NCI-H146 (cell line): ENCODE measurements around the gene ZNF365.
"Not testable (repeated sequence)": the region's sequence is repeated elsewhere in the genome, so short reads cannot be mapped to it uniquely, and the experiment has no call there.

Source experiments
- DNase-seq: peaks from one replicate; lab custom pipeline; 2025; lab: John Stamatoyannopoulos, UW

ZNF365 gene

DNA sequence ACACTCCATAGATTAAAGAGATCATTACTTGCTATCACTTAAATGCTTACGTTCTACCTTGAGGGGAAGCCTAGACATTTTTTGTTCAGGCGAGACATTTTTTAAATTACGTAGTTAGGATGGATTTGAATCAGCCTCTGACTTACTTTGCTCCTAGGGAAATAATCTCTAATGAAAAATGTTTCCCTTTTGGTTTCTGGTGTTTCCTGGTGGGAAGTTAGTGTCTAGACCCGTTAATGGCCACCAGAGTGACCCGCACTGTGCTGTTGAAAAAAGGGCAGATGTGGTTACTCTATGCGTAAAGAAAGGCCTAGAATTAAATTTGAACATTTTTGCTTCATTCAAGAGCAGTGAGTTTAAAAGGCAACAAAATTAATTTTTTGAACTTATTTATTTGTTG, 3.8 kb downstream of the ZNF365 start:
- no peak for DNase-seq

DNA sequence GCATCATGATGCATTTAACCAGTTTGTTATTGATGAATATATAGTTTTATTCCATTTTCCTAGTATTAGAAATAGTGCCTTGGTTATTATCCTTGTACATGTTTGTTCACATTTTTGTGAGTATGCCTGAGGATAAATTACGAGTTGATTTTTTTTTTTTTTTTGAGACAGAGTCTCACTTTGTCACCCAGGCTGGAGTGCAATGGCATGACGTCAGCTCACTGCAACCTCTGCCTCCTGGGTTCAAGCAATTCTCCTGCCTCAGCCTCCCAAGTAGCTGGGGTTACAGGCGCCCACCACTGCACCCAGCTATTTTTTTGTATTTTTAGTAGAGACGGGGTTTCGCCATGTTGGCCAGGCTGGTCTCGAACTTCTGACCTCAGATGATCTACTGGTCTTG, 4.7 kb downstream of the ZNF365 start:
- DNase-seq: not testable (repeated sequence)

DNA sequence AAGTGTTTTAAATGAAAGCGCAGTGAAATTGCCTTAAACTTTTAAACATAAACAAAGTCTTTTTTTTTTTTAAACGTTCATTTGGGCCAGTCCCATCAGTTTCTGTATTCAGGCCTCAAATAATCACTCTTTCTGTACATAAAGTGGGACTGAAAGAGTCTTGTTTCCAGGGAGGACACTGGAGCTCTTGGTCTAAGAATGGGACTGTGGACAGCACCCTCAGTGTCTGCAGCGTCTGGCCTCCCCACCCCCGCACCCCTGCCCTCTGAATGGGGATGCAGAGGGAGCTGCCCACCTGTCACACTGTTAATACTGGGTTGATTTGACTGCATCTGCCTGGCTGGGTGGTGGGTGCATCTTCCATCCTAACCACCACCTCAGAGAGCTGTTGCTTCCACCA, 5.2 kb downstream of the ZNF365 start:
- DNase-seq: no peak

DNA sequence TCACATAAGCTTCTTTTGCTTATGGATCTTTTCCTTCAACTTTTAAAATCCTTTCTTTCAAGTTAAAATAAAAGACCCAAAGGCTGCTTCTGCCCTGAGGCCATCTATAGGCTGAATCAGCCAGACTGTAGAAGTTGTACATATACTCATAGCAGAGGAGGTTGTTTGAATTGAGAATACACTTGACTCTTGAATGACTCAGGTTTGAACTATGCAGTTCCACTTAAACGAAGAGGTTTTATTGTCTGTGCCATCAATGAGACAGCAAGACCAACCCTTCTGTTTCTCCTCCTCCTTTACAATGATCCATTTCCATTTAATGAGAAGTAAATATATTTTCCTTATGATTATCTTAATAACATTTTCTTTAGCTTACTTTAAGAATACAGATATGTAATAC, 5.8 kb downstream of the ZNF365 start:
- DNase-seq: no peak

- no peak for DNase-seq
Measured at GRCh38 chr10:62381385-62382102, 7.4 kb downstream of the ZNF365 start.

DNA sequence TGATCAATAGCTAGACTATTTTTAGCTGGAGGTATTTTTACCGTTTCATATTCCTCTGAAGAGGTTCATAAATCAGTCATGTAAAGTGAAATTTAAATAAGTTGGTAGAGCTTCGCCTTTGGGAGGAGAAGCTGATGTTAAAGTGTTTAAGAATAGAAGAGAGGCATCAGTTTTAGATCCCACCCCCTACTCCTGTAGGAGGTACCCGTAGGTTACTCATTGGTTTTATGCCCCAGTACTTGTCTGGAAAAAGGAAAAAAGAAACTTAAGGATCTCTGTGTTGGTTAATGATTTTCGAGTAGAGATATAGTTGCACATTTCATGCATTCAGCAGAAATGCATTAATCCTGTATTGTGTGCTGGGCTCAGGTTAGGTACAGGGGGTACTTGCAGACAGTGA, 8.7 kb downstream of the ZNF365 start:
- no peak for DNase-seq

- no peak for DNase-seq
Measured at GRCh38 chr10:62384057-62384446, 9.9 kb downstream of the ZNF365 start.

DNA sequence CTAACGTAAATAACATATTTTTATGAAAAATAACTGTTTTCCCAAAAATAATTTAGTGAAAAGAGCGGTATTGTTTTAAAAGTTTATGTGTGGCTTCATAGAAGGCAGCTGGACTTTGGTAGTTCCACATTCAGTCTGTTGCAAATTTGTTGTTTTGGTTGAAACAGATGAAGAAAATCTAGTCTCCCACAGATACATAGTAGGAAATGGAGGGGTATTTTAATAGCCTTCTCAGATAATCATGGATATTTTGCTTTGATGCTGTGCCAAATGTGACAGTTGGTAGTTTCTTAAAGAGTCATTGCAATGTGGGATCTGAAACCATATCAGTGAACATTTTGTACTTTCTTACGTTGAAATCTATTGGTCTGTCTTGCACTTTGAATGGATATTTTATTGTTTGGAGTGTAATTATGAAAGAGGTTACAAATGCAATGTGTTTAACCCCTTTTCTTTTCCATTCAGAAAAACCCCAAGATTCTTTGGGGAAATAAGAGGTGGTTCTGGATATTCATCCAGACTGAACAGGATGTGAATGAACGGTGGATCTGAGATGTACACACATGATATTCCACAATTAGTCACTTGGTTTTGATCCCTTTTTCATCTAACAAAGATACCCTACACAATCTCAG, 10.4 kb downstream of the ZNF365 start:
- DNase-seq: no peak

DNA sequence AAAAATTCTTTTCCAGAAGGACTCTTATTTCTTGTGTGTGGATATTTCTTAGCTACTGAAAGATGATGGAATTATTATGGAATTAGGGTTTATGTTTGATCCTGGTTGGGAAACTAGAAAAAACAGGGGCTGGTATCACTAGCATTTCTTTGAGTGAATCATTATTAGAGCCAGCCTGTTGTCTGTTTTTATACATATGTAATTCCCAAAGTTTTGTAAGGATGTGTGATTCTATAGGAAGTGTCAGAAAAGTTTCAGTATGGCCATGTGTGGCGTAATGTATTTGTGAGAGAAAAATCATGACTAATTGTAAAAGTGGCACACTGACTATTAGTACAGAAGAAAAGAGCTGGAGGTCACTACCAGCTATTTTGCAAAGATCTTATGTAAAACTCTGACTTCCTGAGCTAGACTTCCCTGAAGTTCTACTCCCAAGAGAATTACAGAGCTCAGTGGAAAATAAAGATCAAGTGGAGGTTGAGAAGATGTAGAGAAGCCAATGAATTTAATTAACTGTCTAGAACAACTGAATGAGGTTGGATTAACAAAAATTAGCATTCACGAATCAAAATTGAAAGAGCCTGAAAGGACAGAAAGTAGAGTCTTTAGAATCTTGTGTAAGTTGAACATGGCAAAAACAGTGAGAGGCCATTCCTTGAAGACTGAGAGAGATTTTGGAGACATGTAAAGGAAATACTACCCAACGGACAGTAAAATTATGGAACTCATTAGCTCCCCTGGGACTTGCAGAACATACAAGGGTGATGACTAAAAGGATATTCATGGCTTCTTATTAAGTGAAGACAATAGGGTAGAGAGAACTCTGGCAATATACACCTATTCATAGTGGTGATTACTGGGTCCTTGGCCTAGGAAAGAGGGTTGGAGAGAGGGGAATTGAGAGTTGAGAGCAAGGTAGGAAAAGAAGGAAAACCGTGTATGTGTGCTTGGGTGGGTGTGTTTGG, 12.5 kb downstream of the ZNF365 start:
- DNase-seq: no peak

DNA sequence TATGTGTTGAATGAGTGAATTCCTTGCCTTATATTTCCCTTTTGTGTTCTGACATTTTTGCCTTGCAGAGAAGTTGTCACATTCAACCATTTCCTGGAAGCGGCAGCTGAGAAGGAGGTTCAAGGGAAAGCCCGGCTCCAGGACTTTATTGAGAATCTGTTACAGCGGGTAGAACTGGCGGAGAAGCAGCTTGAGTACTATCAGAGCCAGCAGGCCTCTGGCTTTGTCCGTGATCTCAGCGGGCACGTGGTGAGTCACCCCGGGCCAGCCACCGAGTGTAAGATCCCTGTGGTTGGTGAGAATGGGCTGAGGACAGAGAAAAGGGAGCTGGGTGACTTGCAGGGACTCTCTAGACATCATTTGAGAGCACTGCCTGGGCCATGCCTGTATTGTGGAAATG, 14.2 kb downstream of the ZNF365 start:
- no peak for DNase-seq

DNA sequence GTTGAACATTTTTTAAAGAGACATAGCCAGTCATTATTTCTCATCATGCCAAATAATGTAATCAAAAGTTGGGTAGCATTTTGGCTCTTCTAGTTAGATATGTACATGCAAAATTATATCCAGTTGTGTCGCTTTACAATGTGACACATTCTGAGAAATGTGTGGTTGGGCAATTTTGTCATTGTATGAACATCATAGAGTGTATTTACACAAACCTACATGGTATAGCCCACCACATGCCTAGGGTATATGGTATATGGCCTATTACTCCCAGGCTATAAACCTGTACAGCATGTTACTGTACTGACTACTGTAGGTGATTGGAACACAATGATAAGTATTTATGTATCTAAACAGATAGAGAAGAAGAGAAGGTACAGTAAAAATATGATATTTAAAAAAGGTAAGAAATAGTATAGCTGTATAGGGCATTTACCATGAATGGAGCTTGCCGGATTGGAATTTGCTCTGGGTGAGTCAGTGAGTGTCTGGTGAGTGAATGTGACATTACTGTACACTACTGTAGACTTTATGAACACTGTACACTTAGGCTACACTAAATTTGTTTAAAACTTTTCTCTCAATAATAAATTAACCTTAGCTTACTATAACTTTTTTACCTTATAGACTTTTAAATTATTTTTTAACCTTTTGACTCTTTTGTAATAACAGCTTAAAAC, 16.5 kb downstream of the ZNF365 start:
- no peak for DNase-seq

GRCh38 chr10:62393237-62393636, 19.1 kb downstream of the ZNF365 start:
- DNase-seq: no peak

GRCh38 chr10:62394556-62395018, 20.4 kb downstream of the ZNF365 start:
- no peak for DNase-seq

GRCh38 chr10:62395892-62396291, 21.7 kb downstream of the ZNF365 start:
- DNase-seq: no peak

GRCh38 chr10:62396864-62397263, 22.7 kb downstream of the ZNF365 start:
- no peak for DNase-seq

GRCh38 chr10:62399211-62399610, 25.0 kb downstream of the ZNF365 start:
- DNase-seq: no peak

- no peak for DNase-seq
Measured at GRCh38 chr10:62402508-62402907, 28.3 kb downstream of the ZNF365 start.

DNA sequence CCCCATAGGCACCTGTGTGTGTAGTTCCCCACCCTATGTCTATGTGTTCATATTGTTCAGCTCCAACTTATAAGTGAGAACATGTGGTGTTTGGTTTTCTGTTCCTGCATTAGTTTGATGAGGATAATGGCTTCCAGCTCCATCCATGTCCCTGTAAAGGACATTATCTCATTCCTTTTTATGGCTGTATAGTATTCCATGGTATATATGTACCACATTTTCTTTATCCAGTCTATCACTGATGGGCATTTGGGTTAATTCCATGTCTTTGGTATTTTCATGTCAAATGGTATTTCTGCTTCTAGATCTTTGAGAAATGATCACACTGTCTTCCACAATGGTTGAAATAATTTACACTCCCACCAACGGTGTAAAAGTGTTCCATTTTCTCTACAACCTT, 36.4 kb downstream of the ZNF365 start:
- DNase-seq: not testable (repeated sequence)

- DNase-seq: not testable (repeated sequence)
Measured at GRCh38 chr10:62410934-62411333, 36.8 kb downstream of the ZNF365 start.

DNA sequence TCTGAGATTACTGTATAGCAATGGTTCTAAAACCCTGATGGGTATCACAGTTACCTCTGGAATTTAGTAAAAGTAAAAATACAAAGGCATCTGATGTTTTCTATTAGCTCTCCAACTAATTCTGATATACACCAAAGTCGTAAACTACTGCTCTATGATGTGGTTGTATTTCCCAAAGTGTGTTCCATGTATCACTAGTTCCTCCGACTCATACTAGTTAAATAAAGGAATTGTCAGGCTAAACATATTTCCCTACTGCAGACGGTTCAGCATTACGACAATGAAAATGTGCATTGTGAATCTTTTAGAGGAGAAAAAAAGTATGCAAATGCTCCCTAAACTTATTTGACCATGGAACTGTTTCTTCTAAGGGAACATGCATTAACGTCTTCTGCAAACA, 38.9 kb downstream of the ZNF365 start:
- DNase-seq: no peak

- no peak for DNase-seq
Measured at GRCh38 chr10:62413652-62414051, 39.5 kb downstream of the ZNF365 start.

DNA sequence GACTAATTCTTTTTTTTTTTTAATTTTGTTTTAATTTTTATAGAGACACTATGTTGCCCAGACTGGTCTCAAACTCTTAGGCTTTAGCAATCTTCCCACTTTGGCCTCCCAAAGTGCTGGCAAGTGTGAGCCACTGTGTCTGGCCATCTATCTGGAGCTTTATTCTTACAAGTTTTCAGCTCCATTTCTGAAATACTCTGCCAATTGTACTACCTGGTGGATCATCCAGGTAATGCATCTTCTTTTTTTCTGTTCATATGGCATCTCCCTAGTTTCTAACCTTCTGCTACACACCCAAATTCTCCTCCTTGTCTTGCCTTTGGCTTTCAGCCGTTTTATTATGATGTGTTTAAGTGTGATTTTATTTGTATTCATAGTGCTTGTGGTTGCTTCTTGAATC, 40.2 kb downstream of the ZNF365 start:
- no peak for DNase-seq
